Epithelial cell of proximal tubule (primary cell): Measurements from ENCODE around the gene ADGRD1. TPM values are rescaled to one million over a fixed set of nuclear protein-coding genes. Genes with fewer than 3 reads are reported as not detected.
"Not testable (repeated sequence)": the region's sequence is repeated elsewhere in the genome, so short reads cannot be mapped to it uniquely, and the experiment has no call there.

Experiments used
- DNase-seq: peaks from one replicate; pipeline ENCODE4 v3.0.0-alpha.2; 2011; ENCODE audit warnings: low read depth
- H3K4me3 ChIP-seq: 2 replicates; pipeline ENCODE4 v1.5.1; 2011; ENCODE audit warnings: low read depth, mild to moderate bottlenecking, low read length
- total RNA-seq: library from RNA; depleted of rRNA; stranded (reverse); fragments of >200 nt; gene quantifications from 2 replicates; pipeline ENCODE4 v1.2.3, GENCODE V29; 2015
- TF ChIP-seq, protein P1 (sequence below): conservative IDR thresholded peaks from 2 replicates; pipeline ENCODE4 v1.5.1; 2012; ENCODE audit warnings: low read depth, mild to moderate bottlenecking, low read length

Gene ADGRD1
- total RNA-seq, 1 donor from 2014 or later, result not detected

DNA sequence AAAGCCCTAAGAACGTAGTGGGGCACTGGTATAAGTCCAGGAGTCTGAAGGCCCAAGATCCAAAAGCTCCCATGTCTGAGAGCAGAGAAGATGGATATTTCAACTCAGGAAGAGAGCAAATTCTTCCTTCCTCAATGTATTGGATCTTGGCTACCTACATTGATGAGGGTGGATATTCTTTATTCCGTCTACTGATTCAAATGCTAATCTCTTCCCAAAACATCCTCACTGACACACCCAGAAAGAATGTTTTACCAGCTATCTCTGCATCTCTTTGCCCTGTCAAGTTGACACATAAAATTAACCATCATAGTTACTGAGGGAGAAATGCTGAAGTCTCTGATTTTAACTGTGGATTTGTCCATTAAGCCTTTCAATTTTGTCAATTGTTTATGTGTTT lies 16.6 kb upstream of the ADGRD1 start:
- no peak overlapping the region for H3K4me3 ChIP-seq
- DNase-seq, result no peak
- TF ChIP-seq, protein P1, sequence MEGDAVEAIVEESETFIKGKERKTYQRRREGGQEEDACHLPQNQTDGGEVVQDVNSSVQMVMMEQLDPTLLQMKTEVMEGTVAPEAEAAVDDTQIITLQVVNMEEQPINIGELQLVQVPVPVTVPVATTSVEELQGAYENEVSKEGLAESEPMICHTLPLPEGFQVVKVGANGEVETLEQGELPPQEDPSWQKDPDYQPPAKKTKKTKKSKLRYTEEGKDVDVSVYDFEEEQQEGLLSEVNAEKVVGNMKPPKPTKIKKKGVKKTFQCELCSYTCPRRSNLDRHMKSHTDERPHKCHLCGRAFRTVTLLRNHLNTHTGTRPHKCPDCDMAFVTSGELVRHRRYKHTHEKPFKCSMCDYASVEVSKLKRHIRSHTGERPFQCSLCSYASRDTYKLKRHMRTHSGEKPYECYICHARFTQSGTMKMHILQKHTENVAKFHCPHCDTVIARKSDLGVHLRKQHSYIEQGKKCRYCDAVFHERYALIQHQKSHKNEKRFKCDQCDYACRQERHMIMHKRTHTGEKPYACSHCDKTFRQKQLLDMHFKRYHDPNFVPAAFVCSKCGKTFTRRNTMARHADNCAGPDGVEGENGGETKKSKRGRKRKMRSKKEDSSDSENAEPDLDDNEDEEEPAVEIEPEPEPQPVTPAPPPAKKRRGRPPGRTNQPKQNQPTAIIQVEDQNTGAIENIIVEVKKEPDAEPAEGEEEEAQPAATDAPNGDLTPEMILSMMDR, result no peak

DNA sequence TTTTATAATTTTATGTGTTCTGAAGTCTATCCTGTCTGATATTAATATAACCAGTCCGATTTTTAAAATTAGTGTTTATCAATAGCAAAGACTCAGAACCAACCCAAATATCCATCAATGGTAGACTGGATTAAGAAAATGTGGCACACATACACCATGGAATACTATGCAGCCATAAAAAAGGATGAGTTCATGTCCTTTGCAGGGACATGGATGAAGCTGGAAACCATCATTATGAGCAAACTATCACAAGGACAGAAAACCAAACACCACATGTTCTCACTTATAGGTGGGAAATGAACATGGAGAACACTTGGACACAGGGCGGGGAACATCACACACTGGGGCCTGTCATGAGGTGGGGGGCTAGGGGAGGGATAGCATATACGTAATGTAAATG lies 16.2 kb upstream of the ADGRD1 start:
- H3K4me3 ChIP-seq, result not testable (repeated sequence)

DNA sequence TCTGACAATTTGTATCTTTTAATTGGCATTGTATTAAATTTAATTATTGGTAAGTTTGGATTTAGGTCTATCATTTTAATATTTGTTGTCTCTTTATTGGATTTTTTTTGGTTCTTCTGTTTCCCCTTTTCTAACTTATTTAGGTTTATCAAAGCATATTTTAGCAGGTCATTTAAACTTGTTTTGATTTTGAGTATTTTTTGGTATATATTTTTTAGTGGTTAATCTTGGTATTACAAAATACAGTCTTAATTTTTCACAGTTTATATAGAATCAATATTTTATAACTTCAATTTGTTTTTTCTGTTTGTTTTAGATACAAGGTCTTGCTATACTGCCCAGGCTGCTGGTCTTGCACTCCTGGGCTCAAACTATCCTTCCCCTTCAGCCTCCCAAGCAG lies 15.5 kb upstream of the ADGRD1 start:
- TF ChIP-seq, protein P1, result no peak
- H3K4me3 ChIP-seq, result no peak overlapping the region
- DNase-seq, result no peak

More for the DNA sequence above, 16.2 kb upstream of the ADGRD1 start:
- DNase-seq, result not testable (repeated sequence)

DNA sequence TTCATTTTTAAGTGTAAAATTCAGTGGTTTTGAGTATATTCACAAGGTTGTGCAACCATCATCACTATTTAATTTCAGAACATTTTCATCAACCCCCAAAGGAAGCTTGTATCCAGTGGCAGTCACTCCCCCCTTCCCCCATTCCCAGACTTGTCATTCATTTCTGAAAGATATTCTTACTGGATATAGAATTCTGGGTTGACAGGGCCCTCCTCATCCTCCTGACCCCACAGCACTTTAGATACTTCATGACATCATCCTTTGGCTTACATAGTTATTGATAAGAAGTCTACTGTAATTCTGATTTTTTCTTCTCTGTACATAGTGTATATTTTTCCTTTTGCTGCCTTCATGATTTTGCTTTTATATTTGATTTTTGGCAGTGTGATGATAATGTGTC lies 8.8 kb upstream of the ADGRD1 start:
- TF ChIP-seq, protein P1, result no peak
- H3K4me3 ChIP-seq, result no peak overlapping the region
- no peak for DNase-seq

DNA sequence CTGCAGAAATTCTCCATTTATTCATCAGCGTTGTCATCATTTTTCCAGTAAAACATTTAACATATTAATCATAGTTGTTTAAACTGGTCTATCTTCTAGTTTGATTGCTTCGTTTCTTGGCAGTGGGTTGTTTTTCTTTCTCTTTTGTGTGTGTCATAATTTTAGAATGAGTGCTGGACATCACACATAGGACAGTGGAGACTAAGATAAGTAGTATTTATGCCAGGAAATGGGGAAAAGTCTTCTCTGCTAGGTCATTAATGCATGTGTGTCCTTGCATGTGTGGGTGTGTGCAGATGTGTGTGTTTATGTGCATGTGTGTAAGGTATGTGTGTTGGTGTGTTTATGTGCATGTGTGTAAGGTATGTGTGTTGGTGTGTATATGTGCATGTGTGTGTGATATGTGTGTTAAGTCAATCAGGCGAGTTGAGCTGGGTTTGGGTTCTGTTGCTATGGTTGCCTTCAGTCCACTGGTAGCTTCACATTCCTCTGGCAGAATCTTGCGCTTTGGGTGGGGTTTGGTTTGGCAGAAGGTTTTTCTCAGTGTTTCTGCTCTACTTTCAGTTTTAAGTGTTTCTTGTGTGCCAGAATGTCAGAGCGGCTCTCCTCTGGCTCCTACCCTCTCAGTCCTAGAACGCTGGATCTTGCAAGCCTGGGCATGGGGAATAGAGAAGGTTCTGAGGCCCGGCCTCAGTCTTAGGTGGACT lies 7.8 kb upstream of the ADGRD1 start:
- TF ChIP-seq, protein P1, result no peak
- no peak for DNase-seq
- no peak overlapping the region for H3K4me3 ChIP-seq

DNA sequence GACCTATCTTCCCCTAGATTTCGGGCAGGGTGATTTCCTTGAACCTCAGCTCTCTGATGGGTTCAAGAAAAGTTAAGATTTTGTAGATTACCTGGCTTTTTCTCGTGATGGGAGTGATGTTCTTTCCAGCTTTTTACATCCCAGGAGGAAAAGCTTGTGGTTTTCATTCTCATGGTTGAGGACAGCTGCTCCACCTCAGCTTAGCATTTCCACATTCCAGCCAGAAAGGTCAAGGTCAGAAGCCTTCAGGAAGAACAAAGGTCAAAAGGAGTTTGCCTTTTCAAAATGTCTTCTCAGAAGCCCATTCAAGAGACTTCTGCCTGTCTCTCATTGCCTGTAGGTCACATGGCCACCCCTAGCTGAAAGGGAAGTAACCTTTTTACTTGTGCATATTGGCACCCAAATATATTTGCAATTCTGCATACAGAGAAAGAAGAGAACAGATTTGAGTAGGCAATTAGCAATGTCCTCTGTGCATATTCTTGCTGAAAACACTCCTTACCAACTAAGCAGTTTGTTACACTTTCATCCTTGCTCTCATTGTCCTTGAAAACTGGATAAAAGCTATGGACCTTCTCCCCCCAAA lies 6.6 kb upstream of the ADGRD1 start:
- TF ChIP-seq, protein P1, result no peak
- DNase-seq, result no peak
- H3K4me3 ChIP-seq, result no peak overlapping the region

DNA sequence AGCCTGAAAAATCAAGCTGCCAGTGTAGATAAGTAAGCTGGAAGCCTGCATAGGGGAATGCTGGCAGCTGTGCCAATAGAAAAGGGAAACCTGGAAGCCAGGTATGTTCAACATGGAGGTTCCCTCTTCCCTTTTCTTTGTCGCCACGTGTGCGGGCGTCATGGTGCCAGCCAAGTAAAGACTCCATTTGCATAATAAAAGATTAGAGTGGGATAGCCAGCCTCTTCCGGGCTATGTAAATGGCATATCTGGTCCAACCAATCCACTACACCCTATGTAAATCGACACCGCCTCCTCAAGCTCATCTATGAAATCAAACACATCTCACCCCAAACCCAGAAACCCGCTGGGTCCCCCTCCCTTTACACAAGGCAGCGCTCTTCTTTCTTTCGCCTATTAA lies 5.6 kb upstream of the ADGRD1 start:
- TF ChIP-seq, protein P1, result no peak
- no peak overlapping the region for H3K4me3 ChIP-seq
- DNase-seq, result no peak
